HepG2 (cell line): ENCODE data around the gene CLBA1. TPM values are rescaled to one million over a fixed set of nuclear protein-coding genes. Genes with fewer than 3 reads are reported as not detected.

ENCODE experiments used
- polyA plus RNA-seq, 8 experiments: library from polyadenylated mRNA; depleted of rRNA in 3 of 8; stranded (reverse) in 7 of 8; unstranded in 1 of 8; fragments of >200 nt; fragmentation: Illumina TruSeq in 4 of 8; extraction: Trizol in 4 of 8; gene quantifications; 2 replicates each; pipeline versions ENCODE4 v1.2.1 to v1.2.3, GENCODE V29; 2011 to 2016; ENCODE audit warnings: low read depth in 4 of 8, missing spikeins in 1 of 8, mixed read lengths in 1 of 8; ENCODE audit not compliant: insufficient read depth in 1 of 8
- total RNA-seq, 5 experiments: library from RNA; depleted of rRNA; stranded (reverse); fragments of >200 nt; fragmentation: Illumina TruSeq; extraction: Trizol; gene quantifications; 2 replicates each; pipeline ENCODE4 v1.2.3, GENCODE V29; 2016; ENCODE audit warnings: low read depth in 1 of 5

CLBA1 gene
- total and polyA plus RNA-seq, 2 of the 13 experiments (the other 11 are each of a cell fraction or from before 2014, with no cell fraction given) = 1.2 to 1.4 TPM

Other genes starting within 250 kb of the CLBA1 start
- gene SIVA1, start 232.6 kb upstream of the CLBA1 start, total RNA-seq (2016; rRNA removed; fragmentation: Illumina TruSeq; extraction: Trizol) = 153 and 186 TPM in 2 replicates
- gene SIVA1, start 232.6 kb upstream of the CLBA1 start, polyA plus RNA-seq (2011; rRNA removed) = 123 and 142 TPM in 2 replicates
- gene AKT1, start 190.0 kb upstream of the CLBA1 start, total RNA-seq (2016; rRNA removed; fragmentation: Illumina TruSeq; extraction: Trizol) = 85.7 and 96.2 TPM in 2 replicates
- gene AKT1, start 190.0 kb upstream of the CLBA1 start, polyA plus RNA-seq (2011; rRNA removed) = 116 and 135 TPM in 2 replicates
- 3.2 and 4.2 TPM in 2 replicates for gene ZBTB42, start 184.7 kb upstream of the CLBA1 start, total RNA-seq (2016; rRNA removed; fragmentation: Illumina TruSeq; extraction: Trizol)
- 2.8 and 4.0 TPM in 2 replicates for gene ZBTB42, start 184.7 kb upstream of the CLBA1 start, polyA plus RNA-seq (2011; rRNA removed)
- gene CEP170B, start 120.5 kb upstream of the CLBA1 start, total RNA-seq (2016; rRNA removed; fragmentation: Illumina TruSeq; extraction: Trizol) = 4.4 and 8.8 TPM in 2 replicates
- 4.3 and 6.2 TPM in 2 replicates for gene CEP170B, start 120.5 kb upstream of the CLBA1 start, polyA plus RNA-seq (2011; rRNA removed)
- not detected in 2 replicates for gene PLD4, start 60.9 kb upstream of the CLBA1 start, total RNA-seq (2016; rRNA removed; fragmentation: Illumina TruSeq; extraction: Trizol)
- not detected in 2 replicates for gene PLD4, start 60.9 kb upstream of the CLBA1 start, polyA plus RNA-seq (2011; rRNA removed)
- gene AHNAK2, start 7.4 kb upstream of the CLBA1 start, total RNA-seq (2016; rRNA removed; fragmentation: Illumina TruSeq; extraction: Trizol) = 0.15 and 0.18 TPM in 2 replicates
- gene AHNAK2, start 7.4 kb upstream of the CLBA1 start, polyA plus RNA-seq (2011; rRNA removed) = 0.10 and 0.11 TPM in 2 replicates
- gene CDCA4, start 35.3 kb downstream of the CLBA1 start, total RNA-seq (2016; rRNA removed; fragmentation: Illumina TruSeq; extraction: Trizol) = 42.1 and 43.1 TPM in 2 replicates
- gene CDCA4, start 35.3 kb downstream of the CLBA1 start, polyA plus RNA-seq (2011; rRNA removed) = 17.7 and 19.7 TPM in 2 replicates
- not detected in 2 replicates for gene GPR132, start 79.6 kb downstream of the CLBA1 start, total RNA-seq (2016; rRNA removed; fragmentation: Illumina TruSeq; extraction: Trizol)
- not detected in 2 replicates for gene GPR132, start 79.6 kb downstream of the CLBA1 start, polyA plus RNA-seq (2011; rRNA removed)
- gene JAG2, start 183.0 kb downstream of the CLBA1 start, total RNA-seq (2016; rRNA removed; fragmentation: Illumina TruSeq; extraction: Trizol) = 0.04 TPM in 1 of 2 replicates, not detected in the other
- gene JAG2, start 183.0 kb downstream of the CLBA1 start, polyA plus RNA-seq (2011; rRNA removed) = 0.16 and 0.22 TPM in 2 replicates
- gene NUDT14, start 195.5 kb downstream of the CLBA1 start, total RNA-seq (2016; rRNA removed; fragmentation: Illumina TruSeq; extraction: Trizol) = 4.0 and 5.8 TPM in 2 replicates
- gene NUDT14, start 195.5 kb downstream of the CLBA1 start, polyA plus RNA-seq (2011; rRNA removed) = 6.1 and 6.7 TPM in 2 replicates